ENCODE results near the gene COL19A1.

The COL19A1 gene

GRCh38 chr6:70124882-70125545 is 258.7 kb downstream of the COL19A1 start:
- no peak overlapping the region for H3K27ac ChIP-seq (ENCODE audit: low read length)
- H3K4me2 ChIP-seq (ENCODE audit: low read length): no peak overlapping the region
- H2AFZ ChIP-seq (ENCODE audit: low read depth, low read length): no peak overlapping the region
- H3K27me3 ChIP-seq (ENCODE audit: low read depth, low read length): no peaks in the 10 kb centered on the region
- TF ChIP-seq CTCF (IDR thresholded peaks at IDR 0.05; ENCODE audit: low read depth, low read length) (no peak), EZH2phosphoT487 (IDR thresholded peaks at IDR 0.05; ENCODE audit: low read depth) (no peak)
- H4K20me1 ChIP-seq (ENCODE audit: insufficient read depth, low read length): no peaks in the 10 kb centered on the region
- H3K4me1 ChIP-seq (ENCODE audit: low read length): no peaks in the 10 kb centered on the region
- H3K36me3 ChIP-seq (replicated peaks; ENCODE audit: low read depth, low read length): no peaks in the 10 kb centered on the region
- no peak overlapping the region for H3K4me3 ChIP-seq (ENCODE audit: low read length)
- H3K9me3 ChIP-seq (ENCODE audit: insufficient read depth, low read length): no peaks in the 10 kb centered on the region
- no peaks in the 10 kb centered on the region for H3K79me2 ChIP-seq (ENCODE audit: low read length)
- H3K9ac ChIP-seq (ENCODE audit: low read length): no peak overlapping the region

DNA sequence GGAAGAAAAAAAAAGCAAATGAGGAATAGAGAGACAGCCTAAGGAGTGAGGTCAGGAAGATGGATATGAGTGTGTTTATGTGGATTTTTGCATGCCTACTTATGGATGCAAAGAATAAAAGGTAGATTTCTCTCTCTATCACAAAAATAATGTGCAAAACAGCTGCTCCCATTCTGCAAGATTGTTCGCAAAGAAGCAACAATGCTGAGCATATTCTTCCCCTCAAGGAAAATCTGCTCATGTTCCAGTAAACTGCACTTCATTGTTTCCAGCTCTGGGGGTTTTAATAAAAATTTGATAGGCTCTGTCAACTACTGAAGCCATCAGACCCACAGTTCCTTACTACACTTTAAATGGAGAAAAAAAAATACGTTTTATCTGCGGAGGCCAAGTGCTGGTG is 259.2 kb downstream of the COL19A1 start:
- Histone ChIP-seq H3K4me3 (ENCODE audit: low read length) (no peak overlapping the region), H3K27me3 (ENCODE audit: low read depth, low read length) (no peaks in the 10 kb centered on the region), H3K4me1 (ENCODE audit: low read length) (peaks cover 4% of the 10 kb centered on the region), H3K36me3 (replicated peaks; ENCODE audit: low read depth, low read length) (no peaks in the 10 kb centered on the region), H3K9me3 (ENCODE audit: insufficient read depth, low read length) (no peaks in the 10 kb centered on the region), H3K9ac (ENCODE audit: low read length) (no peak overlapping the region), H2AFZ (ENCODE audit: low read depth, low read length) (no peak overlapping the region), H3K4me2 (ENCODE audit: low read length) (no peak overlapping the region), H3K27ac (ENCODE audit: low read length) (no peak overlapping the region), H4K20me1 (ENCODE audit: insufficient read depth, low read length) (no peaks in the 10 kb centered on the region), H3K79me2 (ENCODE audit: low read length) (no peaks in the 10 kb centered on the region)
- TF ChIP-seq CTCF (IDR thresholded peaks at IDR 0.05; ENCODE audit: low read depth, low read length): no peak
- TF ChIP-seq EZH2phosphoT487 (IDR thresholded peaks at IDR 0.05; ENCODE audit: low read depth): no peak

DNA sequence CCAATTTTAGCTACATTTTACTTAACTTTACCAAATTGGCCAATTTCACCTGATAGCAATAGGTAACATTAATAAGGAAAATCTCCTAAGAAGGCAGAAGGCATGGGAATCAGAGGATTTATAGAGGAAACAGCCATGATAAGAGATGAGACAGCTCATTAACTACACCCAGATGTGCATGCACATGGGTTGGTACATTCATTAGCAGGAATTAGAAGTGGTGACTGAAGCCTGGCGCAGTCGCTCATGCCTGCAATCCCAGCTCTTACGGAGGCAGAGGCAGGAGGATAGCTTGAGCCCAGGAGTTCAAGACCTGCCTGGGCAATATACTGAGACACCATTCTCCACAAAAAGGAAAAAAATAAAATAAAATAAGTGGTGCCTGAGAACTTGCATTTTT is 263.0 kb downstream of the COL19A1 start:
- Histone ChIP-seq H3K9me3 (ENCODE audit: insufficient read depth, low read length) (no peaks in the 10 kb centered on the region), H3K4me1 (ENCODE audit: low read length) (peaks cover 20% of the 10 kb centered on the region), H3K36me3 (replicated peaks; ENCODE audit: low read depth, low read length) (no peaks in the 10 kb centered on the region), H2AFZ (ENCODE audit: low read depth, low read length) (no peak overlapping the region), H3K4me2 (ENCODE audit: low read length) (no peak overlapping the region), H3K79me2 (ENCODE audit: low read length) (no peaks in the 10 kb centered on the region), H4K20me1 (ENCODE audit: insufficient read depth, low read length) (no peaks in the 10 kb centered on the region), H3K27ac (ENCODE audit: low read length) (no peak overlapping the region), H3K4me3 (ENCODE audit: low read length) (no peak overlapping the region), H3K9ac (ENCODE audit: low read length) (no peak overlapping the region), H3K27me3 (ENCODE audit: low read depth, low read length) (no peaks in the 10 kb centered on the region)
- no peak for TF ChIP-seq EZH2phosphoT487 (IDR thresholded peaks at IDR 0.05; ENCODE audit: low read depth)
- TF ChIP-seq CTCF (IDR thresholded peaks at IDR 0.05; ENCODE audit: low read depth, low read length): no peak

- Histone ChIP-seq H4K20me1 (ENCODE audit: insufficient read depth, low read length) (no peaks in the 10 kb centered on the region), H3K4me1 (ENCODE audit: low read length) (peaks cover 20% of the 10 kb centered on the region), H3K4me2 (ENCODE audit: low read length) (peak overlapping the region; percentile 59), H3K27me3 (ENCODE audit: low read depth, low read length) (no peaks in the 10 kb centered on the region), H3K27ac (ENCODE audit: low read length) (peak overlapping the region; percentile 46), H3K36me3 (replicated peaks; ENCODE audit: low read depth, low read length) (no peaks in the 10 kb centered on the region), H2AFZ (ENCODE audit: low read depth, low read length) (no peak overlapping the region), H3K4me3 (ENCODE audit: low read length) (peak overlapping the region; percentile 25), H3K79me2 (ENCODE audit: low read length) (no peaks in the 10 kb centered on the region), H3K9me3 (ENCODE audit: insufficient read depth, low read length) (no peaks in the 10 kb centered on the region), H3K9ac (ENCODE audit: low read length) (no peak overlapping the region)
- no peak for TF ChIP-seq CTCF (IDR thresholded peaks at IDR 0.05; ENCODE audit: low read depth, low read length)
- no peak for TF ChIP-seq EZH2phosphoT487 (IDR thresholded peaks at IDR 0.05; ENCODE audit: low read depth)
Measured at GRCh38 chr6:70130865-70131264, 264.5 kb downstream of the COL19A1 start.

Data from OCI-LY3 (cell line).